GM18907 (cell line): Measurements from ENCODE around the gene ARF5.
"Not testable (repeated sequence)": the region's sequence is repeated elsewhere in the genome, so short reads cannot be mapped to it uniquely, and the experiment has no call there.

Source experiments
- ATAC-seq: cut with Tn5 transposase; IDR thresholded peaks from one replicate; pipeline ENCODE4 v1.9.1; 2021; ENCODE audit warnings: mild to moderate bottlenecking, moderate library complexity; ENCODE audit not compliant: unreplicated experiment

ARF5 gene

GRCh38 chr7:127588019-127588696 is at the start of gene ARF5:
Gene ARF5, plus strand, starts transcription at chr7:127588411. Its CDS starts 88 bp downstream, at chr7:127588499.
- ATAC-seq = peak; percentile 80

GRCh38 chr7:127539116-127539515 is 49.1 kb upstream of the ARF5 start:
- no peak for ATAC-seq

- not testable (repeated sequence) for ATAC-seq
These were observed 47.8 kb upstream of the ARF5 start for GRCh38 chr7:127540461-127540860.

- no peak for ATAC-seq
These were observed 46.7 kb upstream of the ARF5 start for GRCh38 chr7:127541548-127541947.

- no peak for ATAC-seq
These were observed 41.9 kb upstream of the ARF5 start for GRCh38 chr7:127546313-127546712.

GRCh38 chr7:127550247-127550646 is 38.0 kb upstream of the ARF5 start:
- no peak for ATAC-seq

- ATAC-seq = no peak
These were observed 36.3 kb upstream of the ARF5 start for GRCh38 chr7:127551941-127552340.

GRCh38 chr7:127556404-127556803 is 31.8 kb upstream of the ARF5 start:
- no peak for ATAC-seq

- no peak for ATAC-seq
These were observed 30.4 kb upstream of the ARF5 start for GRCh38 chr7:127557803-127558202.

GRCh38 chr7:127566242-127566641 is 22.0 kb upstream of the ARF5 start:
- ATAC-seq = no peak

- ATAC-seq = not testable (repeated sequence)
These were observed 20.2 kb upstream of the ARF5 start for GRCh38 chr7:127568034-127568433.

- no peak for ATAC-seq
These were observed 16.3 kb upstream of the ARF5 start for GRCh38 chr7:127571741-127572505.

GRCh38 chr7:127578036-127578684 is 10.1 kb upstream of the ARF5 start:
- no peak for ATAC-seq

GRCh38 chr7:127578711-127579275 is 9.4 kb upstream of the ARF5 start:
- ATAC-seq = no peak

- ATAC-seq = no peak
These were observed 7.6 kb upstream of the ARF5 start for GRCh38 chr7:127580612-127581011.

GRCh38 chr7:127581716-127582115 is 6.5 kb upstream of the ARF5 start:
- ATAC-seq = no peak

GRCh38 chr7:127582361-127582760 is 5.8 kb upstream of the ARF5 start:
- ATAC-seq = no peak

- no peak for ATAC-seq
These were observed 3.6 kb upstream of the ARF5 start for GRCh38 chr7:127584648-127585043.

GRCh38 chr7:127585044-127585953 is 2.9 kb upstream of the ARF5 start, which contains the start of gene GCC1:
Gene GCC1, minus strand, starts transcription at chr7:127585596. Its CDS starts 414 bp downstream, at chr7:127585182.
- ATAC-seq = peak; percentile 88

- no peak for ATAC-seq
These were observed 1.9 kb upstream of the ARF5 start for GRCh38 chr7:127586346-127586745.
